HG02759 (cell line): ENCODE data around the gene HOXC6.

Experiments used
- ATAC-seq: cut with Tn5 transposase; IDR thresholded peaks from one replicate; pipeline ENCODE4 v1.9.1; 2021; ENCODE audit warnings: mild to moderate bottlenecking, moderate library complexity; ENCODE audit not compliant: unreplicated experiment

HOXC6 gene

GRCh38 chr12:54028314-54029201 is at the start of gene HOXC6:
HOXC6 (plus strand) TSS chr12:54028440; CDS start chr12:54028522, 82 bp downstream.
- no peak for ATAC-seq

DNA sequence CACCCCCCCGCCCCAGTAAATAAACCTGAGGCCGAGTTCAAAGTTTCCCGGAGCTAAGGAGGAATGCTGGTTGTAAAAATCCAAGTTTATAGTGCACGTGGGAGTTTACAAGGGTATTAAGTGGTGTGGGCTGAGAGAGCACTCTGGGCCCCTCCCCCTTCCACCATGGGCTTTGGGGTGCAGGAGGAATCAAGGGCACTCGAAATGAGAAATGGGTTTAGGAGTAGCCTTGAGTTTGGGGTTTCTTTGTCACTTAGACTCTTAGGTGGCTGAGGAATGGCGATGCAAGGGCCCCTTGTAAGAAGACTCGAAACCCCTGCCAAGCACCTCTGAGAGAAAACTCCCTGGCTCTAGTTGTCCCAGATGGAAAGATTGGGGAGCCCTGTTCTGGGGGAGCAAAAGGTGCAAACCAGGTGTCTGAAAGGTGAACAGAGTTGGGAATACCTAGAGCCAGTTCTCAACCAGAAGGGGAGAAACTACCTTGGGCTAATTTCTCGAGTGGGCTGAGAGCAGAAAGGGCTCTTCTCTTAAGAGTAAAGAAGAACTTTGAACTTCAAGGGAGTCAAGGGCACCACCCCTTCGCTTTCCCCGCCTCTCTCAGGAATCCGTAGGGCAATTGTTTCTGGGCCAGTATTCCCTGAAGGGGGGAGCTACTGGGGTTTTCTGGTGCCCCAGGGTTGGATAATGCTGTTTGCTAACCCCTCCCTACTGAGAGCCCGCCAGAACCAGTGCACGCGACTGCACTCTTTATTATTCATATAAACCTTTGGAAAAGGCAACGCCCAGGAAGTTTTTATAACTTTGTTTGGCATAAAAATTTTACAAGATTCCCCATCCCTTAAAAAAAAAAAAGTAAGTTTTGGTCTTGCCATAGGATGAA is 49.5 kb upstream of the HOXC6 start:
- no peak for ATAC-seq

GRCh38 chr12:53980104-53980801 is 48.0 kb upstream of the HOXC6 start:
- no peak for ATAC-seq

DNA sequence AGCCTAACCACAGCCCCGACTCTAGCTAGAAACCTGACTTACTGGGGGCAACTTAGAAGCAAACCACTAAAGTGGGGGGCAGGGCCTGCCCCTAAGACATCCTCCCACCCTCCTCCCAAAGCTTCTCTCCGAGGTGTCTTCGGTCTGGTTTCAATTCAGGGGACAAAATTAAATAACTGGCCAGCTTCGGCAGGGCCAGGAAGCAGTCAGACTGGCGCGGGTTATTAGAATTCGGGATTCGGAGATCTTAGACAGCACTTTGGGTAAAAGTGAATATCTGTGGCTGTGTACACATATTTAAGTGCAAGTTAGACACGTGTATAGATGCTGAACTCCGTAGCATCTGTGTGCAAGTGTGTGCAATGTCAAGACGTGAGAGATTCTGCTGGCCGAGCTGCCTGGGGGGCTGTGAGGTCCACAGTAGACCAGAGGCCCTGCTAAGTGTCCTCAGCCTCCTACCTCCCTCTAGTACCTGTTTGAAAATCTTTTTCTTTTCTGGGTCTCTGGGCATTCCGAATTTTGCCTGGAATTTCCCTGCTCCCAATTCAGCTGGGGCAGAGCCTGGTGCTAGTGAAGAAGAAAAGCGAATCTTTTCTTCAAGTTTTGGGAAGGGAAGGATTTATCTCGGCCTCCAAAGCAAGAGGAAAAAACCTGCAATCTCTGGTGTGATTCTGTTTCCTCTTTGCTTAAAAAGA is 47.3 kb upstream of the HOXC6 start:
- no peak for ATAC-seq

DNA sequence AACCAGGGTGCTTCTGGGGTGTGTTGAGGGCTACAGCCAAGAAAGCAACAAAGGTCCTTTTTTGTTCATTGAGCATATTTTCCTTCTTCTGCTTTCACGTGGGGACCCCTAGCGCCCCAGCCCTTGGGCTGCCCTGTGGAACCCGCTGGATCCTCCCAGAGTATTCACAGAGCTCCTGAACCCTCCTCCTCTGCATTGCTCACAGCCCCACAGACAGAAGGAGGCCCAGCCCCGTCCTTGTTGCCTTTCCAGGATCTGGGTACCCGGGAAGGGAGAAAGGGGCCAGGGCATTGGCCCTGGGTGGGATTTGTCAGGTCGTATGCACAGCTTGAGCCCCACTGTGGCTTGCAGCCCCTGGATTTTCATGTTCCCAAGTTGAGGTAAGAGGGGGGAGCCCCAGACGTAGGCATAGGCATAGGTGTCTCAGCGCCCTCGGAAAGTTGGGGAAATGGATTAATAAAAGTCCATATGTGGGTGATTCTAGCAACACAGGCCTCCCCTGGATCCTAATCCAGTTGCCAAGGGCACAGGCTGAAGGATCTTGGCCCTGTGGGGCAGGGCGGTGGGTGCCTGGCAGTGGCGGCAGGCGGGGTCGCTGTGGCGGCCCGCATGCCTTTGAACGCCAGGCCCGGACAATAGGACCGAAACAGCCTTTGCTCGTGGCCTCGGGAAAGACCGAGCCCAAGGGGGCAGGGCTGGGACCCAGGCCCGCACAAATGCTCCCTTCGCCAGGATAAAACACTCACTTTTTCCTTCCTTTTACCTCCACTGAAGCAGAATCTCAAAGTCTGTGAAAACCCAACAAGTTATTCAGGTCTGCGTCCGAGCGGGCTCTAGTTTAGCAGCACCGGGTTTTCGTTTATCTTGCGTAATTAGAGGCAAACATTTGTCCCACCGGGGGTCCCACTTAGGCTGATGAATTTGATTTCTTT is 46.3 kb upstream of the HOXC6 start:
- ATAC-seq = no peak

GRCh38 chr12:53982648-53983567 is 45.3 kb upstream of the HOXC6 start:
- no peak for ATAC-seq

DNA sequence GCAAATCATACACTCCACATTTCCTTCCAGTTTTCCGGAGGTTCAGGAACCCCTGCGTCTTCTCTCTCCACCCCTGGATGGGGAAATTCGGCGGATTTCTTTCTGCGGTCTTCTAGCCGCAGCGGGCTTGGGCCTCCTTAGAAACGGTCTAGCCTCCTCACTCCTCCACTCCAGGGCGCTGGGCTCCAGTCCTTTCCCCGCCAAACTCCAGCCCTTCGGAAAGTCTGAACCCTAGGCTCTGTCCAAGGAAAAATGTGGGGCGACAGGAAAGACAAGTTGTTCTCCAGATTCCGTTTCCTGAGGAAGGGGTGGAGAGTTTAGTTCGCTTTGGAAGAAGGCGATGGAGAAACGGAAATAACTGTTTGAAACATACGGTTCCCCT is 44.7 kb upstream of the HOXC6 start:
- ATAC-seq = no peak

GRCh38 chr12:53983950-53984572 is 44.2 kb upstream of the HOXC6 start:
- ATAC-seq = no peak

- ATAC-seq = no peak
Observed at GRCh38 chr12:53984901-53985691, 43.1 kb upstream of the HOXC6 start, which contains the start of gene HOXC10. HOXC10 (plus strand) TSS chr12:53985146; CDS start chr12:53985260, 114 bp downstream.

GRCh38 chr12:53985692-53985993 is 42.6 kb upstream of the HOXC6 start:
- ATAC-seq = no peak

DNA sequence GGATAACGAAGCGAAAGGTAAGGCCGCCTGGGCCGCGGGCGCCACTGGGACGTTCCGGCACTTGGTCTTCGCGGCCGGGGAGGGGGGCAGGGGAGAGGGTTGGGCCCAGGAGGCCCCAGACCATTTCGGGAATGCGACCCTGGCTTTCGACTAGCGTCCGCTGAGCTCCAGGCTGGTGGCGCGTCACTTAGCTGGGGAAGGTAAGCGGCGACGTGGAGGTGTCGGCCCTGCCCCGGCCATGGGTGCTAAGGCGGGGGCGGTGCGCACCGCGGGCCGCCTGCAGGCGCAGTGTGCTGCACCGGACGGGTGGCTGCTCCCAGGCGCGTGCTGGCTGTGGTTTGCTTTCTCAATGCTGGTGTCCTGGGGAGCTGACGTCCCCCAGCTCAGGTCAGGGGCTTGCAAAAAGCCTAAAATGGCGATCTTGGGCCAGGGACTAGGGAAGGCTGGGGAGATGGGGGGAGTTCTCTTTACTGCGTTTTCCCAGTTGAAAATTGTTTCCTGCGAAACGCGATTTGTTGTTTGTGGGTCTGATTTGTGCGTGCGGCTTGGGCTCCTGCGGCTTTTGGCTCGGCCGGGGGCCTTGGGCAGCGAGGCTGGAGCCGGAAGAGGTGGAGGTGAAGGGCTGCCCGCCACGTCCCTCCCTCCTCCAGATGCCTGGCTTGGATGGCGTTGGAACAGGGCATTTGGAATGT is 42.1 kb upstream of the HOXC6 start:
- ATAC-seq = no peak

- no peak for ATAC-seq
Observed at GRCh38 chr12:53986686-53987483, 41.4 kb upstream of the HOXC6 start.

GRCh38 chr12:53987787-53988230 is 40.4 kb upstream of the HOXC6 start:
- ATAC-seq = no peak

- ATAC-seq = no peak
Observed at GRCh38 chr12:53988541-53989226, 39.6 kb upstream of the HOXC6 start.
